HUES48 (cell line): ENCODE data around the gene DNM3.

Source experiments
- H3K27ac ChIP-seq: one replicate; pipeline ENCODE4 v1.7.0; 2013; ENCODE audit warnings: low read depth, low read length, inconsistent platforms
- H3K27me3 ChIP-seq: 2 replicates; pipeline ENCODE4 v1.6.1; 2013; ENCODE audit warnings: mild to moderate bottlenecking, low read length; ENCODE audit not compliant: control insufficient read depth, insufficient read depth
- H3K36me3 ChIP-seq: 2 replicates; pipeline ENCODE4 v1.6.1; 2013; ENCODE audit warnings: low read length; ENCODE audit not compliant: control insufficient read depth, insufficient read depth
- H3K4me1 ChIP-seq: 2 replicates; pipeline ENCODE4 v1.6.1; 2013; ENCODE audit warnings: mild to moderate bottlenecking, low read length; ENCODE audit not compliant: control insufficient read depth, insufficient read depth
- H3K4me3 ChIP-seq: 2 replicates; pipeline ENCODE4 v1.5.1; 2013; ENCODE audit warnings: mild to moderate bottlenecking, low read depth, low read length
- H3K9ac ChIP-seq: 2 replicates; pipeline ENCODE4 v1.6.1; 2013; ENCODE audit warnings: mild to moderate bottlenecking, low read depth, low read length, moderate library complexity
- H3K9me3 ChIP-seq: 2 replicates; pipeline ENCODE4 v1.6.1; 2013; ENCODE audit warnings: low read length; ENCODE audit not compliant: control insufficient read depth, insufficient read depth

Gene DNM3

GRCh38 chr1:171801487-171801891 is 39.8 kb upstream of the DNM3 start:
- H3K9ac ChIP-seq, result no peak overlapping the region

GRCh38 chr1:171802207-171802606 is 39.1 kb upstream of the DNM3 start:
- Histone ChIP-seq H3K4me3 (no peak overlapping the region), H3K27me3 (no peaks in the 10 kb centered on the region), H3K9me3 (no peaks in the 10 kb centered on the region), H3K9ac (no peak overlapping the region), H3K27ac (no peak overlapping the region), H3K4me1 (peaks cover 16% of the 10 kb centered on the region), H3K36me3 (peaks cover 10% of the 10 kb centered on the region)

More at GRCh38 chr1:171801487-171801891, 39.8 kb upstream of the DNM3 start:
- Histone ChIP-seq H3K36me3 (peaks cover 17% of the 10 kb centered on the region), H3K4me3 (no peak overlapping the region), H3K27ac (peak overlapping the region; percentile 12), H3K27me3 (no peaks in the 10 kb centered on the region), H3K4me1 (peaks cover 16% of the 10 kb centered on the region), H3K9me3 (no peaks in the 10 kb centered on the region)

GRCh38 chr1:171803045-171803444 is 38.3 kb upstream of the DNM3 start:
- H3K27me3 ChIP-seq, result no peaks in the 10 kb centered on the region
- H3K27ac ChIP-seq, result no peak overlapping the region
- no peaks in the 10 kb centered on the region for H3K9me3 ChIP-seq
- peaks cover 16% of the 10 kb centered on the region for H3K4me1 ChIP-seq
- no peak overlapping the region for H3K9ac ChIP-seq
- H3K36me3 ChIP-seq, result peaks cover 1% of the 10 kb centered on the region; the same call in 1 of the 2 replicates
- no peak overlapping the region for H3K4me3 ChIP-seq

- no peaks in the 10 kb centered on the region for H3K36me3 ChIP-seq
- no peak overlapping the region for H3K4me3 ChIP-seq
- H3K27ac ChIP-seq, result no peak overlapping the region
- H3K9me3 ChIP-seq, result no peaks in the 10 kb centered on the region
- no peaks in the 10 kb centered on the region for H3K27me3 ChIP-seq
- peaks cover 16% of the 10 kb centered on the region for H3K4me1 ChIP-seq
- no peak overlapping the region for H3K9ac ChIP-seq
These were observed 37.8 kb upstream of the DNM3 start for GRCh38 chr1:171803461-171804022.

- H3K9ac ChIP-seq, result no peak overlapping the region
- H3K4me1 ChIP-seq, result peaks cover 16% of the 10 kb centered on the region
These were observed 35.7 kb upstream of the DNM3 start for GRCh38 chr1:171805395-171806115.

GRCh38 chr1:171807556-171807955 is 33.7 kb upstream of the DNM3 start:
- Histone ChIP-seq H3K27ac (no peak overlapping the region), H3K9me3 (no peaks in the 10 kb centered on the region), H3K4me1 (0 out of 2 replicates have a peak, but pooled peaks cover 2% of the 10 kb centered on the region), H3K27me3 (no peaks in the 10 kb centered on the region), H3K9ac (no peak overlapping the region), H3K36me3 (no peaks in the 10 kb centered on the region), H3K4me3 (no peak overlapping the region)

More at GRCh38 chr1:171805395-171806115, 35.7 kb upstream of the DNM3 start:
- Histone ChIP-seq H3K27ac (no peak overlapping the region), H3K9me3 (no peaks in the 10 kb centered on the region), H3K27me3 (no peaks in the 10 kb centered on the region), H3K4me3 (no peak overlapping the region), H3K36me3 (no peaks in the 10 kb centered on the region)

GRCh38 chr1:171809834-171810233 is 31.5 kb upstream of the DNM3 start:
- H3K27ac ChIP-seq, result no peak overlapping the region
- no peaks in the 10 kb centered on the region for H3K4me1 ChIP-seq
- no peak overlapping the region for H3K4me3 ChIP-seq
- H3K9ac ChIP-seq, result no peak overlapping the region
- no peaks in the 10 kb centered on the region for H3K27me3 ChIP-seq
- H3K36me3 ChIP-seq, result no peaks in the 10 kb centered on the region
- H3K9me3 ChIP-seq, result no peaks in the 10 kb centered on the region

- H3K4me1 ChIP-seq, result no peaks in the 10 kb centered on the region
- H3K4me3 ChIP-seq, result no peak overlapping the region
- H3K27ac ChIP-seq, result no peak overlapping the region
- H3K36me3 ChIP-seq, result no peaks in the 10 kb centered on the region
- no peak overlapping the region for H3K9ac ChIP-seq
- H3K27me3 ChIP-seq, result no peaks in the 10 kb centered on the region
- no peaks in the 10 kb centered on the region for H3K9me3 ChIP-seq
These were observed 29.6 kb upstream of the DNM3 start for GRCh38 chr1:171811672-171812071.

GRCh38 chr1:171814692-171815091 is 26.6 kb upstream of the DNM3 start:
- Histone ChIP-seq H3K27me3 (no peaks in the 10 kb centered on the region), H3K4me3 (no peak overlapping the region), H3K9me3 (no peaks in the 10 kb centered on the region), H3K36me3 (no peaks in the 10 kb centered on the region), H3K27ac (no peak overlapping the region), H3K4me1 (peaks cover 13% of the 10 kb centered on the region), H3K9ac (no peak overlapping the region)

GRCh38 chr1:171816300-171816901 is 24.9 kb upstream of the DNM3 start:
- Histone ChIP-seq H3K36me3 (no peaks in the 10 kb centered on the region), H3K4me1 (peaks cover 13% of the 10 kb centered on the region), H3K9ac (no peak overlapping the region), H3K9me3 (no peaks in the 10 kb centered on the region), H3K4me3 (no peak overlapping the region), H3K27ac (no peak overlapping the region), H3K27me3 (no peaks in the 10 kb centered on the region)
